Mesothelial cell of epicardium (in vitro differentiated cells): Measurements from ENCODE around the gene HOXA1. TPM values are rescaled to one million over a fixed set of nuclear protein-coding genes. Genes with fewer than 3 reads are reported as not detected.
A peak's percentile ranks its signal among the peaks of the same experiment; 100 is the strongest.

Source experiments
- DNase-seq, 2 experiments: peaks; one replicate each; pipeline ENCODE4 v3.0.0; 2021; ENCODE audit warnings: low spot score in 2 of 2; ENCODE audit not compliant: unreplicated experiment in 2 of 2
- H3K27ac Mint-ChIP-seq: 2 replicates; pipeline ENCODE4 v1.8.0; 2021; ENCODE audit warnings: mixed read lengths
- H3K27me3 Mint-ChIP-seq: 2 replicates; pipeline ENCODE4 v1.8.0; 2021; ENCODE audit warnings: low read depth, mixed read lengths
- H3K36me3 Mint-ChIP-seq: 2 replicates; pipeline ENCODE4 v1.8.0; 2021; ENCODE audit warnings: mixed read lengths
- H3K4me1 Mint-ChIP-seq: 2 replicates; pipeline ENCODE4 v1.8.0; 2021; ENCODE audit warnings: mixed read lengths
- H3K4me3 Mint-ChIP-seq: 2 replicates; pipeline ENCODE4 v1.8.0; 2021; ENCODE audit warnings: mild to moderate bottlenecking, moderate library complexity, mixed read lengths
- H3K9me3 Mint-ChIP-seq: 2 replicates; pipeline ENCODE4 v1.8.0; 2021; ENCODE audit warnings: mixed read lengths
- total RNA-seq: library from RNA; stranded (reverse); gene quantifications from 3 replicates; pipeline ENCODE4 v1.2.1, GENCODE V29; 2021
- TF ChIP-seq, protein P1 (sequence below): fragments of 200-600 bp; sonication (generic); IDR thresholded peaks from one replicate; pipeline ENCODE4 v1.5.0; 2021; ENCODE audit warnings: antibody characterized with exemption; ENCODE audit not compliant: unreplicated experiment

Gene HOXA1
- total RNA-seq, 1 donor from 2014 or later = 14.6 TPM

- H3K36me3 Mint-ChIP-seq = peaks cover 31% of the 10 kb centered on the region
- H3K9me3 Mint-ChIP-seq = no peaks in the 10 kb centered on the region
- H3K4me1 Mint-ChIP-seq = peaks cover 100% of the 10 kb centered on the region
- no peaks in the 10 kb centered on the region for H3K27me3 Mint-ChIP-seq
- peak overlapping the region; percentile 100 for H3K27ac Mint-ChIP-seq
- peak in 1 of 2 experiments; percentile 49 for DNase-seq
- peak overlapping the region; percentile 88 for H3K4me3 Mint-ChIP-seq
- TF ChIP-seq, protein P1, sequence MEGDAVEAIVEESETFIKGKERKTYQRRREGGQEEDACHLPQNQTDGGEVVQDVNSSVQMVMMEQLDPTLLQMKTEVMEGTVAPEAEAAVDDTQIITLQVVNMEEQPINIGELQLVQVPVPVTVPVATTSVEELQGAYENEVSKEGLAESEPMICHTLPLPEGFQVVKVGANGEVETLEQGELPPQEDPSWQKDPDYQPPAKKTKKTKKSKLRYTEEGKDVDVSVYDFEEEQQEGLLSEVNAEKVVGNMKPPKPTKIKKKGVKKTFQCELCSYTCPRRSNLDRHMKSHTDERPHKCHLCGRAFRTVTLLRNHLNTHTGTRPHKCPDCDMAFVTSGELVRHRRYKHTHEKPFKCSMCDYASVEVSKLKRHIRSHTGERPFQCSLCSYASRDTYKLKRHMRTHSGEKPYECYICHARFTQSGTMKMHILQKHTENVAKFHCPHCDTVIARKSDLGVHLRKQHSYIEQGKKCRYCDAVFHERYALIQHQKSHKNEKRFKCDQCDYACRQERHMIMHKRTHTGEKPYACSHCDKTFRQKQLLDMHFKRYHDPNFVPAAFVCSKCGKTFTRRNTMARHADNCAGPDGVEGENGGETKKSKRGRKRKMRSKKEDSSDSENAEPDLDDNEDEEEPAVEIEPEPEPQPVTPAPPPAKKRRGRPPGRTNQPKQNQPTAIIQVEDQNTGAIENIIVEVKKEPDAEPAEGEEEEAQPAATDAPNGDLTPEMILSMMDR = no peak
These were observed 27.2 kb upstream of the HOXA1 start for GRCh38 chr7:27123007-27123476.

DNA sequence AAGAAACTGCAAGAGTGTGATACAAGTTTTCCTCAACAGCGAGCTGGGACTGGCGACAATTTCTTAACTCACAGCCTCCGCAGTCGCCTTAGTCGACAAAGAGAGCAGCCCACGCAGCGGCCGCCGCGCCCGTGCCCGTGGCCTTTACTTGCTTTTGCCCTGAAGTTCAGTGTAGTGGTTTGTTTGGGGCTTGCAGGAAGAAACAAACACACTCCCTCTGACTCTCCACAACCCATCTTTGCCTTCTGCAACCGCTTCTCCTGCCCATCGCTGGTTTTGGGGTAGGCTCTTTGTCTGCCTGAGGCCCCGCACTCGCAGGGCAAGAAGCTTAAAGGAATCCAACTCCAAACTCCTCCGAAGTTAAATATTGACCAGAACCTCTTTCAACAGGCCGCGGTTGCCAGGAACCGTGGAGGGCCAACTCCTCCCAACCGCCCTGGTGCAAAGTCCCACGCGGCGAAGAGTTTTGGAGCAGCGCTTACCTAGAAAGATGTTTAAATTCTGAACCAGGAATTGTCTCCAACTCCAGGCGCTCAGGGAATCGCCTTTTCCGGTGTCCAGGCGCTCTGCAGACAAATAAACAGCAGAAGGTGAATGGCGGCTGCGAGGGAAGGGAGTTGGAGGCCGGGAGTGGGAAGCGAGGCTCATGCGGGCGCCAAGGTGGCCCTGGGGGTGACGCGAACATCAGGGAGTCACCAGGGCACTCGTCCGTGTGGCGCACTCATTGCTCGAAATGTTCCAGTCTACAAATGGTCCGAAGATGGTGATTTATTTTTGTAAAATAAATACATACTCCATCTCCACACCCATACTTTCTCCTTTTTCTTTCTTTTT lies 26.5 kb upstream of the HOXA1 start:
- Mint-ChIP-seq H3K27me3 (no peaks in the 10 kb centered on the region), H3K9me3 (no peaks in the 10 kb centered on the region), H3K4me3 (peak overlapping the region; percentile 88), H3K27ac (peak overlapping the region; percentile 100), H3K4me1 (peaks cover 99% of the 10 kb centered on the region), H3K36me3 (peaks cover 29% of the 10 kb centered on the region)
- TF ChIP-seq, protein P1 = no peak
- peak in 1 of 2 experiments; percentile 55 for DNase-seq

GRCh38 chr7:27121684-27122076 lies 25.9 kb upstream of the HOXA1 start:
- Mint-ChIP-seq H3K36me3 (peaks cover 29% of the 10 kb centered on the region), H3K4me3 (peak overlapping the region; percentile 88), H3K27ac (peak overlapping the region; percentile 100), H3K9me3 (no peaks in the 10 kb centered on the region), H3K4me1 (peaks cover 97% of the 10 kb centered on the region), H3K27me3 (no peaks in the 10 kb centered on the region)
- no peak for DNase-seq
- TF ChIP-seq, protein P1 = no peak

DNA sequence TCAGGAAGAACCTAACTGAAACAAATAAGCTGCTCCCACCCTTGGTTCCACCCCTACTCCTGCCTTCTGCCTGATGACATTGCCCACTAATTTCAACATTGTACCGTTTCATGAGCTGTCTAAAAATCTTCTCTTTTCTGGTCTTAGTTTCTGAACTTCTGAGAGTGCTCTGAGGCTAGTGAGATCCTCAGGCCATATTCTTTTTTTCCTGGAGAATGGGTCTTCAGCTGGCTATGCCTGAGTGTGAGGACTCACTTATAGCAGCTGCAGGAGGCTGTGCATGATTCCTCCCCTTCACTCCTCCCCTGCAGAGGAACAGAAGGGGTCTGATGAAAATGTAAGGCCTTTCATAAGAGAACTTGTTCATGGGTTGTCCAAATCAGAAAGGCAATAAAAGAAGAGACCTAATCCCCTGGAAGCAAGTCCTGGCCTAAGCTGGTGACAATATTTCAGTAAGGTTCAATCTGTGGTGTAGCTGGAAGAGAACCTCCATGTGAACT lies 23.7 kb upstream of the HOXA1 start:
- peak overlapping the region; percentile 100 for H3K27ac Mint-ChIP-seq
- H3K36me3 Mint-ChIP-seq = peaks cover 42% of the 10 kb centered on the region
- H3K4me1 Mint-ChIP-seq = peaks cover 79% of the 10 kb centered on the region
- H3K4me3 Mint-ChIP-seq = peak overlapping the region; percentile 88
- H3K9me3 Mint-ChIP-seq = no peaks in the 10 kb centered on the region
- peak in 1 of 2 experiments; percentile 30 for DNase-seq
- no peaks in the 10 kb centered on the region for H3K27me3 Mint-ChIP-seq
- TF ChIP-seq, protein P1 = no peak

DNA sequence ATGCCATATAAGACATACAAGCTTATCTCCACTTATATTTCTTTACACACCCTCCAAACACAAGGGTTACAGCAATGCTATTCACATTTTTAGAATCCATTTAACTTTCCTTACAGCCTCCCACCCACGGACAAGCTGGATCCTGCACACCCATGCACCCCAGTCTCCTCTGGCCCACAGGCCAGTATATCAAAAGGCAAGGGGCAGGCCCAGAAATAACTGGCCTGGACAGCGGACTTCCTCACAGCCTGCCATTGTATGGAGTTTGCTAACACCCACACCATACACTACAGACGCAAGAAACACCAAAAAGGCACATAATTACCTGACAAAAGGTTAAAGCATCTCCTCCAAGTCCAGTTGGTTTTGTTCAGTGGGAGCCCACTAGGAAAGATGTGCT lies 22.8 kb upstream of the HOXA1 start:
- peaks cover 73% of the 10 kb centered on the region for H3K4me1 Mint-ChIP-seq
- TF ChIP-seq, protein P1 = no peak

More for the DNA sequence above, 22.8 kb upstream of the HOXA1 start:
- no peaks in the 10 kb centered on the region for H3K9me3 Mint-ChIP-seq
- peak overlapping the region; percentile 100 for H3K27ac Mint-ChIP-seq
- peak in 1 of 2 experiments; percentile 44 for DNase-seq
- peak overlapping the region; percentile 88 for H3K4me3 Mint-ChIP-seq
- no peaks in the 10 kb centered on the region for H3K27me3 Mint-ChIP-seq
- H3K36me3 Mint-ChIP-seq = peaks cover 36% of the 10 kb centered on the region
